GM18909 (cell line): ENCODE data around the gene PDE1C.

Experiments used
- ATAC-seq: cut with Tn5 transposase; IDR thresholded peaks from one replicate; pipeline ENCODE4 v1.9.1; 2021; ENCODE audit warnings: mild to moderate bottlenecking; ENCODE audit not compliant: unreplicated experiment, poor library complexity

Gene PDE1C

GRCh38 chr7:31794851-31795344, 275.3 kb downstream of the PDE1C start:
- ATAC-seq, result no peak

- no peak for ATAC-seq
Measured at GRCh38 chr7:31791881-31792280, 278.3 kb downstream of the PDE1C start.

- ATAC-seq, result no peak
Measured at GRCh38 chr7:31788883-31789680, 281.1 kb downstream of the PDE1C start.

GRCh38 chr7:31788445-31788844, 281.8 kb downstream of the PDE1C start:
- peak; percentile 90 for ATAC-seq

- no peak for ATAC-seq
Measured at GRCh38 chr7:31786326-31786725, 283.9 kb downstream of the PDE1C start.

GRCh38 chr7:31785101-31785500, 285.1 kb downstream of the PDE1C start:
- ATAC-seq, result no peak

GRCh38 chr7:31783221-31783620, 287.0 kb downstream of the PDE1C start:
- no peak for ATAC-seq

GRCh38 chr7:31782411-31782991, 287.7 kb downstream of the PDE1C start:
- peak; percentile 85 for ATAC-seq

- no peak for ATAC-seq
Measured at GRCh38 chr7:31778296-31778695, 291.9 kb downstream of the PDE1C start.

- no peak for ATAC-seq
Measured at GRCh38 chr7:31776616-31777015, 293.6 kb downstream of the PDE1C start.

- ATAC-seq, result no peak
Measured at GRCh38 chr7:31775556-31775955, 294.7 kb downstream of the PDE1C start.

- ATAC-seq, result no peak
Measured at GRCh38 chr7:31772211-31772610, 298.0 kb downstream of the PDE1C start.

GRCh38 chr7:31767686-31768358, 302.4 kb downstream of the PDE1C start:
- no peak for ATAC-seq

GRCh38 chr7:31764462-31764861, 305.7 kb downstream of the PDE1C start:
- ATAC-seq, result no peak

- ATAC-seq, result no peak
Measured at GRCh38 chr7:31763548-31763947, 306.7 kb downstream of the PDE1C start.

- ATAC-seq, result no peak
Measured at GRCh38 chr7:31761646-31762045, 308.6 kb downstream of the PDE1C start.

GRCh38 chr7:31758755-31759154, 311.5 kb downstream of the PDE1C start:
- ATAC-seq, result no peak

GRCh38 chr7:31751726-31752125, 318.5 kb downstream of the PDE1C start:
- no peak for ATAC-seq

GRCh38 chr7:31748084-31748483, 322.1 kb downstream of the PDE1C start:
- ATAC-seq, result no peak

- no peak for ATAC-seq
Measured at GRCh38 chr7:31747553-31747952, 322.7 kb downstream of the PDE1C start.

GRCh38 chr7:31744294-31744874, 325.8 kb downstream of the PDE1C start:
- peak; percentile 77 for ATAC-seq
